OCI-LY1 (cell line): ENCODE data around the gene TYW1.
"Not testable (repeated sequence)": the region's sequence is repeated elsewhere in the genome, so short reads cannot be mapped to it uniquely, and the experiment has no call there.

Experiments
- H2AFZ ChIP-seq: fragments of 200-600 bp; sonication (generic), shearing (Covaris generic); 2 replicates; pipeline ENCODE4 v1.6.0; 2014; ENCODE audit warnings: antibody characterized with exemption, mild to moderate bottlenecking, low read length
- H3F3A ChIP-seq: fragments of 200-600 bp; sonication (generic), shearing (Covaris generic); 2 replicates; pipeline ENCODE4 v1.6.0; 2014; ENCODE audit warnings: mild to moderate bottlenecking, antibody characterized with exemption, low read length, moderate library complexity; ENCODE audit not compliant: insufficient read depth
- H3K27ac ChIP-seq: fragments of 200-600 bp; sonication (generic); 2 replicates; pipeline ENCODE4 v1.5.1; 2014; ENCODE audit warnings: low read length, mixed run types, mild to moderate bottlenecking, low read depth; ENCODE audit not compliant: poor library complexity, severe bottlenecking
- H3K27me3 ChIP-seq: fragments of 200-600 bp; sonication (generic); 2 replicates; pipeline ENCODE4 v1.6.0; 2014; ENCODE audit warnings: antibody characterized with exemption, mild to moderate bottlenecking, low read length, moderate library complexity; ENCODE audit not compliant: insufficient read depth
- H3K36me3 ChIP-seq: fragments of 200-600 bp; sonication (generic); 2 replicates; pipeline ENCODE4 v1.6.1; 2014; ENCODE audit warnings: mild to moderate bottlenecking, antibody characterized with exemption, low read length, moderate library complexity, mixed read lengths; ENCODE audit not compliant: insufficient read depth
- H3K4me1 ChIP-seq: fragments of 200-600 bp; sonication (generic); 2 replicates; pipeline ENCODE4 v1.5.1; 2014; ENCODE audit warnings: mild to moderate bottlenecking, low read length, moderate library complexity; ENCODE audit not compliant: insufficient read depth, severe bottlenecking
- H3K4me2 ChIP-seq: fragments of 200-600 bp; sonication (generic), shearing (Covaris generic); 2 replicates; pipeline ENCODE4 v1.6.1; 2014; ENCODE audit warnings: low read length
- H3K4me3 ChIP-seq: fragments of 200-600 bp; sonication (generic); 2 replicates; pipeline ENCODE4 v1.5.1; 2014; ENCODE audit warnings: low read length, low read depth, mild to moderate bottlenecking, mixed read lengths; ENCODE audit not compliant: poor library complexity, severe bottlenecking
- H3K79me2 ChIP-seq: fragments of 200-600 bp; shearing (Covaris generic); 2 replicates; pipeline ENCODE4 v1.6.1; 2016; ENCODE audit warnings: mixed run types, low read length, mixed read lengths; ENCODE audit not compliant: insufficient read depth
- H3K9ac ChIP-seq: fragments of 200-600 bp; sonication (generic), shearing (Covaris generic); 2 replicates; pipeline ENCODE4 v1.6.1; 2014; ENCODE audit warnings: mild to moderate bottlenecking, low read length, mixed read lengths
- H3K9me2 ChIP-seq: fragments of 200-600 bp; sonication (generic), shearing (Covaris generic); 2 replicates; pipeline ENCODE4 v1.6.1; 2014; ENCODE audit warnings: low read depth, mild to moderate bottlenecking, low read length, mixed read lengths
- H3K9me3 ChIP-seq: fragments of 200-600 bp; shearing (Covaris generic); 2 replicates; pipeline ENCODE4 v1.6.1; 2014; ENCODE audit warnings: low read length, mixed read lengths
- H4K20me1 ChIP-seq: fragments of 200-600 bp; sonication (generic), shearing (Covaris generic); 2 replicates; pipeline ENCODE4 v1.6.0; 2016; ENCODE audit warnings: mild to moderate bottlenecking, low read length; ENCODE audit not compliant: insufficient read depth
- CTCF ChIP-seq: fragments of 200-600 bp; sonication (generic), shearing (Covaris generic); IDR thresholded peaks from 2 replicates; pipeline ENCODE4 v1.5.1; 2017; ENCODE audit warnings: mild to moderate bottlenecking, antibody characterized with exemption, low read length, moderate library complexity, mixed read lengths
- EZH2 ChIP-seq: fragments of 200-600 bp; sonication (generic), shearing (Covaris generic); IDR thresholded peaks from 2 replicates; pipeline ENCODE4 v1.8.0; 2017; ENCODE audit warnings: borderline replicate concordance, mixed run types, mild to moderate bottlenecking, antibody characterized with exemption, low read length, moderate library complexity, mixed read lengths

Gene TYW1

DNA sequence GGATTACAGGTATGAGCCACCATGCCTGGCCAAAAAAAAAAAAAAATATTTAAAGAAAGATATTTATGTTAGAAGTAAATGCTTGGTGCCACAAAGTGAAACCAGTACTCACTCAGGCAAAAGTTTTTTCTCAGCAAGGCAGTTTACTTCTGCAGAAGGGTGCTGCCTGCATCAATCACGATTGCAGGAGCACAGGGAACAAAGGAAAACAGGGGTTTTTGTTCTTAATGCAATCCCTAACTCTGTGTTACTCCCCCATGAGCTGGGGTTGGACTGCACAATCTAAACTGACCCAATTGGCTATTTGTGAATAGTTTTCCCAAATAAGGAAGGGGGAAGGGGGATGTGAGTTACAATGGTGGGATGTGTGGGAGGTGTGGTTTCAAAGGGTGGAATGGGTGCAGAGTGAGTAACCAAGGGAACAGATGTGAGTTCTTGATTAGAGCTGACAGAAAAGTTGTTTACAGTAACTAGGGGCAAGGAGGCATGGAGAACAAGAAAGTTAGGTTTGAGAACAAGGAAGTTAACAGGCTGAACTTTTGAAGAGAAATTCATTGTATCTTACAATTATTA, 255.4 kb downstream of the TYW1 start:
- Histone ChIP-seq H3K9ac (no peak overlapping the region), H4K20me1 (no peaks in the 10 kb centered on the region), H3K79me2 (no peaks in the 10 kb centered on the region), H2AFZ (no peak overlapping the region), H3K4me3 (no peak overlapping the region), H3F3A (no peaks in the 10 kb centered on the region), H3K36me3 (no peaks in the 10 kb centered on the region), H3K9me2 (no peaks in the 10 kb centered on the region), H3K27me3 (no peaks in the 10 kb centered on the region), H3K4me1 (no peaks in the 10 kb centered on the region), H3K27ac (no peak overlapping the region), H3K9me3 (peaks cover 5% of the 10 kb centered on the region; the same call in 1 of the 2 replicates), H3K4me2 (no peak overlapping the region)
- TF ChIP-seq CTCF (no peak), EZH2 (no peak)

DNA sequence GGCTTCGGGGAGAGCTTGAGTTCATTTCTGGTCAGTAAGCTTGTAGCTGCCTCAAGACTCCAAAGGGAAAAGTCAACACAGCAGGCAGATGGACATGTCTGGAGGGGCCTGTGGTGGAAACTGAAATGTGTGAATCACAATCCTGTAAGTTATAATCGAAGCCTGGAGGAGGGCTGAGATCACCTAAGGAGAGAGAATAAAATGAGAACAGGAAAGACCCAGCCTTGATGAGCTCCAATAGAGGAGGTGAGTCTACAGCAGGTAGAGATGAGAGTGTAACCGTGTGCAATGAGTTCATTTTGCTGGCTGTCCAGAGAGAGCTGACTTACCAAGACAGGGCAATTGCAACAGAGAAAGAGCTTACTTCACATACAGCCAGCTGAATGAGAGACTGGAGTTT, 258.4 kb downstream of the TYW1 start:
- H2AFZ ChIP-seq, H3K27ac ChIP-seq, H3K9ac ChIP-seq, H3K9me3 ChIP-seq, H3F3A ChIP-seq, H3K27me3 ChIP-seq, H3K36me3 ChIP-seq, H3K4me3 ChIP-seq, H3K4me2 ChIP-seq, H3K9me2 ChIP-seq, H4K20me1 ChIP-seq, H3K79me2 ChIP-seq: not testable (repeated sequence)
- H3K4me1 ChIP-seq = peaks cover 10% of the 10 kb centered on the region

GRCh38 chr7:67257779-67258178, 261.1 kb downstream of the TYW1 start:
- not testable (repeated sequence) for H3K9ac ChIP-seq, H3K9me3 ChIP-seq, H3K27ac ChIP-seq, H3K36me3 ChIP-seq, H3F3A ChIP-seq, H4K20me1 ChIP-seq, H3K27me3 ChIP-seq, H2AFZ ChIP-seq, H3K4me3 ChIP-seq, H3K79me2 ChIP-seq, H3K4me2 ChIP-seq, H3K9me2 ChIP-seq
- H3K4me1 ChIP-seq = peaks cover 14% of the 10 kb centered on the region

DNA sequence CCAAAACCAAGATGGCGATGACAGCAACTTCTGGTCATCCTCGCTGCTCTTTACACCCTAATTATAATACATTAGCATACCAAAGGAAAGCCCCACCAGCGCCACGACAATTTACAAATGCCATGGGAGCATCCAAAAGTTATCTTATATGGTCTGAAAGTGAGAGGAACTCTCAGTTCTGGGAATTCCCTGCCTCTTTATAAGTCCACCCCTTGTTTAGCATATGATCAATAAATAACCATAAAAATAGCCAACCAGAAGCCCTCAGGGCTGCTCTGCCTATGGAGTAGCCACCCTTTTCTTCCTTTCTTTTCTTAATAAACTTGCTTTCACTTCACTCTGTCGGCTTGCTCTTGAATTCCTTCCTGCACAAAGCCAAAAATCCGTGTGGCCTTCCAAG, 262.7 kb downstream of the TYW1 start:
- H3K36me3 ChIP-seq, H3K9me2 ChIP-seq, H3K4me2 ChIP-seq, H4K20me1 ChIP-seq, H3K27ac ChIP-seq, H3K4me3 ChIP-seq, H3K79me2 ChIP-seq, H3F3A ChIP-seq, H3K27me3 ChIP-seq, H2AFZ ChIP-seq, H3K9me3 ChIP-seq, H3K9ac ChIP-seq: not testable (repeated sequence)
- H3K4me1 ChIP-seq = peaks cover 14% of the 10 kb centered on the region

DNA sequence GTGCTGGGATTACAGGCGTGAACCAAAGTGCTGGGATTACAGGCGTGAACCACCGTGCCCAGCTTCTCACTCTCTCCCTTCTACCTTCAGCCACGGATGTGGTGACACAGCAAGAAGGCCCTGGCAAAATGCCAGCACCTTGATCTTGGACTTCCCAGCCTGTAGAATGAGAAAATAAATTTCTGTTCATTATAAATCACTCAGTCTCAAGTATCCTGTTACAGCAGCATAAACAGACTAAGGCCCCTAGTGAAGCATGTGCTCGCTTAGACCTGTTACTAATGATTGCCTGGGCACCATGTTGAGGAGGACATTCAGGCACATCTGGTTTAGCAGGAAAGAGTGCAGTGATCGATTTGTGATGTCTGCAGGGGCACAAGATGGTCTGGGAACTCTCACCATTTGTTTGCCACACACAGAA, 263.5 kb downstream of the TYW1 start:
- not testable (repeated sequence) for H3K27ac ChIP-seq, H3F3A ChIP-seq, H3K4me2 ChIP-seq, H3K9me3 ChIP-seq, H3K9ac ChIP-seq, H3K9me2 ChIP-seq, H3K36me3 ChIP-seq, H3K4me3 ChIP-seq, H4K20me1 ChIP-seq, H2AFZ ChIP-seq, H3K27me3 ChIP-seq, H3K79me2 ChIP-seq
- H3K4me1 ChIP-seq = peaks cover 14% of the 10 kb centered on the region

DNA sequence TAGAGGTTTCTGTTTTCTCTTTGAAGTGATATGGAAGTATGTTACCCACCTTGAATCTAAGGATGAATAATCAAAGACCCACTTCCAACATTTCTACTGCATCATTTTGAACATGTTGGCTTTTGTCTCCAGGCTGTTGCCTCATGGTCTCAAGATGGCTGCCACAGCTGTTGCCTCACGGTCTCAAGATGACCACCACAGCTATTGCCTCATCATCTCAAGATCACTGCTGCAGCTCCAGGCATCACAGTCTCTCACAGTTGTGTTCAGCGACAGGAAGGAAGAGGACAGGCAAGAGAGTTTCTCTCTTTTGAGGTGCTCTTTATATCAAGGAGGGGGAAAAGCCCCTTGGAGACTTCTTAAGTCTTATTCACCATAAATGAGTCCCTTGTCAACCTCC, 267.4 kb downstream of the TYW1 start:
- not testable (repeated sequence) for H2AFZ ChIP-seq, H4K20me1 ChIP-seq, H3K36me3 ChIP-seq, H3K9me3 ChIP-seq, H3K4me2 ChIP-seq, H3K27me3 ChIP-seq, H3K4me3 ChIP-seq, H3F3A ChIP-seq, H3K79me2 ChIP-seq, H3K9me2 ChIP-seq, H3K4me1 ChIP-seq, H3K27ac ChIP-seq, H3K9ac ChIP-seq

DNA sequence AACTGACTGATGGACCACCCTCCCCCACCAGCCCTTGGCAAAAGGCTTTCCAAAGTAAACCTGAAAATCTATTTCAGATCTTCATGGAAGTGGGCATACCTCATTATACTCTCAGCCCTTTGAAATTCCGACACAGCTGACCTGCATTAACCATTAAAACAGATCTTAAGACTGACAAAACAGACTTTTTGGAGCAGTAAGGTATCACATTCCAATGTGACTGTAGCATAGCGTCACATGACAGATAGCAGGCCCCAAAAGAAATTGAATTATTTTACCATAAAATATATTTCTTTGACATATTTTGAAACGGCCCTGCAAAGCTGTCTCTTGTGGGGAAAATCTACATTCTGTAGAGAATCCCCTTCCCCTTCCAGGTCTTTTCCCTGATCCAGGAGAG, 269.4 kb downstream of the TYW1 start:
- not testable (repeated sequence) for H3K9ac ChIP-seq, H3K27me3 ChIP-seq, H3F3A ChIP-seq, H3K9me2 ChIP-seq, H3K27ac ChIP-seq, H3K4me3 ChIP-seq, H4K20me1 ChIP-seq, H3K9me3 ChIP-seq, H3K4me1 ChIP-seq, H3K4me2 ChIP-seq, H2AFZ ChIP-seq, H3K36me3 ChIP-seq, H3K79me2 ChIP-seq
